Measurements from ENCODE around the gene IGSF3. TPM values are rescaled to one million over a fixed set of nuclear protein-coding genes. Genes with fewer than 3 reads are reported as not detected.

IGSF3 gene
- total RNA-seq, 2 experiments from 2014 or later, result 0.11 to 0.16 TPM

DNA sequence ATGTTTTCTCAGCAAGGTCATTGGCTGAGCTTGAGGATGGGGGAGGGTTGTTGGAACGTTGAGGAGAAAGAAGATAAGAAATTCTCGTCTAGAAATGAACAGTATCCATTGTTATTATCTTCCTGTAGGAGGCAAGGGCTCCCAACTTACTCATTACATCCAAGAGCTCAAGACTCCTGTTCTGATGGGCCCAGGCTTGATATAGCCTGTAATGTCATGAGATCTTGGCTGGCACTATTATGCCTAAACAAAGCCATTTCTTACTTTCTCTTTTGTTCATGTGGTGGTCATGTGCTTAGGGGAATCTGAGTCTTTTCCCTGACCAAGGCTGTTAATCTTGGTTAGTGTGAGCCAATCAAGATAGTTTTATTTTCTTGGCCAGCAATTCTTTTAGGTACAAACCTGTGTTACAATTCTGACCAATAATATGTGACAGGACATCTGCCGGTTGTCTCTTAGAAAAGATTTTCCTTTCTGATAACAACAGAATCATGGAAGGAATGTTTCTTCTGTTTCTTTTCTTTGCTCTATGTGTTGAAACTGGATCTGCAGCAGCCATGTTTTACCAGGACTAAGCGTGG lies 15.2 kb upstream of the IGSF3 start:
- CTCF ChIA-PET, result no interaction called here
- no peak overlapping the region for H3K4me3 Mint-ChIP-seq
- no peaks in the 10 kb centered on the region for H3K4me1 Mint-ChIP-seq (ENCODE audit: low read depth)
- POLR2A ChIA-PET, result no interaction called here
- no peaks in the 10 kb centered on the region for H3K9me3 Mint-ChIP-seq (ENCODE audit: insufficient read depth)
- peaks cover 13% of the 10 kb centered on the region for H3K27me3 Mint-ChIP-seq (ENCODE audit: low read depth)
- H3K27ac Mint-ChIP-seq, result no peak overlapping the region
- DNase-seq (no peak), ATAC-seq (no peak)
- H3K36me3 Mint-ChIP-seq (ENCODE audit: low read depth), result no peaks in the 10 kb centered on the region

DNA sequence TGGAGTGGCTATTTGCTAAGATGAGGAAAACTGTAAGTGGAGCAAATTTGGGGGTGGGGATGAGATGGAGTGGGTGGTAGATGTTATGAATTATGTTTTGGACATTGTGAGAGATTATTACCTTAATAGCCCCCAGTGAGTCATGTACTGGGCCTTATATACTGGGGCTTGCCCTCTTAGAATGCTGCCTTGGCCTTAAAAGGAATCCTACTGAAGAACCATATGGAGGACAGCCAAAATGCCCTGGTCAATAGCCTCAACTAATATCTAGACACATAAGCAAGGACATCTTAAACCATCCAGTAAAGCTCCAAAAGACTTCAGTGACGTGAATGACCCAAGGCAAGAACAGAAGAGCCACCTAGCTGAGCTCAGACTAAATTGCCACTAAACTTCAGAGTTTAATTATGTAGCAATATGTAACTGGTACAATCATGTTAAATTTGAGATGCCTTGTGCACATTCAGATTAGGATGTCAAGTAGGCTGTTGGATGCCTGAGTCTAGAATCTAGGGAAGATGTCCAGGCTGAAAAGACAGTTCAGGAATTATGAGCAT lies 13.9 kb upstream of the IGSF3 start:
- ATAC-seq, result no peak
- ChIA-PET CTCF (no interaction called here), POLR2A (no interaction called here)
- no peak for DNase-seq
- Mint-ChIP-seq H3K4me3 (no peak overlapping the region), H3K9me3 (ENCODE audit: insufficient read depth) (no peaks in the 10 kb centered on the region), H3K36me3 (ENCODE audit: low read depth) (no peaks in the 10 kb centered on the region), H3K27me3 (ENCODE audit: low read depth) (peaks cover 21% of the 10 kb centered on the region), H3K27ac (no peak overlapping the region), H3K4me1 (ENCODE audit: low read depth) (no peaks in the 10 kb centered on the region)

DNA sequence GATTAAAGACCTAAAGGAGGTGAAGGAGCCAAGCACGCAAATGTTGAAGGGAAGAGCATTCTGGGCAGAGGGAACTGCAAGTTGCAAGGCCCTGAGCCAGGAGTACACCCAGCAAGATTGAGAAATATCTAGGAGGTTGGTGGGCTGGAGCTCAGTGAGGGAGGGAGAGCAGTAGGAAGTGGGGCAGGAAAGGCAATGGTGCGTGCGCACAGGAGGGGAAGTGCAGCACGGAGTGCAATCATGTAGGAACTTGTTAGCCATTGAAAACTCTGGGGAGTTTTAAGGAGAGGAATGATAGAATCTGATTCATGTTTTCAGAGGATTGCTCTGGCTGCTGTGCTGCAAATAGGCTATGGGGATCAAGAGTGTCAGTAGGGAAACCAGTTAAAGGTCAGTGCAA lies 13.2 kb upstream of the IGSF3 start:
- Mint-ChIP-seq H3K27me3 (ENCODE audit: low read depth) (peaks cover 23% of the 10 kb centered on the region), H3K4me3 (no peak overlapping the region), H3K9me3 (ENCODE audit: insufficient read depth) (no peaks in the 10 kb centered on the region), H3K4me1 (ENCODE audit: low read depth) (no peaks in the 10 kb centered on the region), H3K27ac (no peak overlapping the region), H3K36me3 (ENCODE audit: low read depth) (no peaks in the 10 kb centered on the region)
- no peak for DNase-seq
- no peak for ATAC-seq
- CTCF ChIA-PET, result no interaction called here
- POLR2A ChIA-PET, result no interaction called here

DNA sequence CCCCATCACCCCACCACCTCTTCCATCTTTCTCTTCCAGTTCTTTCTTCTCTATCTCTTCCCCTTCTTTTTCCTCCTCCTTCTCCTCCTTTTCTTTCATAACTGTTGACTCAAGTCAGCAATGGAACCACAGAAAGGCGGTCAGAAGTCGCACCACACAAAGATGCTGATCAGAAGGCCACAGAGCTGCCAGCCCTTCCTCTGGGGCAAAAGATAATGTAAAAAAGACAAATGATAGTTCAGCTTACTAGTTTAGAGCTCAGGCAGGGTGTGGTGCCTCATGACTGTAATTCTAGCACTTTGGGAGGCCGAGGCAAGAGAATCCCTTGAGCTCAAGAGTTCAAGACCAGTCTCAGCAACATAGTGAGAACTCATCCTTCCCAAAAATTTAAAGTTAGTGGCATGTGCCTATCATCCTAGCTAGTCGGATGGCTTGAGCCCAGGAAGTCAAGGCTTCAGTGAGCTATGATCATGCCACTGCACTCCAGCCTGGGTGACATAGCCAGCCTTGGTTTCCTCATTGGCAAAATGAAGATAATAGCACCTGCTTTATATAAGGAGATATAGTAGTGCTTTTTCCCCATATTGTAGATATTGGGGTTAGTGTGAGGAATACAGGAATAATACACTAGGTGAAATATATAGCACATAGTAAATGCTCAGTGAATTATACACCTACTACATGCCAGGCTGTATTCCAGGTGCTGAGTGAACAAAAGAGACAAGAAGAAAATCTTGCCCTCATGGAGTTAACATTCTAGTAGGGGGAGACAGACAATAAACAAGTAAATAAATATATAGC lies 12.5 kb upstream of the IGSF3 start:
- no peak for ATAC-seq
- Mint-ChIP-seq H3K4me1 (ENCODE audit: low read depth) (no peaks in the 10 kb centered on the region), H3K9me3 (ENCODE audit: insufficient read depth) (no peaks in the 10 kb centered on the region), H3K27ac (no peak overlapping the region), H3K4me3 (no peak overlapping the region), H3K36me3 (ENCODE audit: low read depth) (no peaks in the 10 kb centered on the region), H3K27me3 (ENCODE audit: low read depth) (peaks cover 25% of the 10 kb centered on the region)
- ChIA-PET POLR2A (no interaction called here), CTCF (interaction anchor here (0.9 kb wide), 1 partner anchor 45 kb away, joined by 3 read pairs; no protein-coding TSS in a partner anchor)
- no peak for DNase-seq

DNA sequence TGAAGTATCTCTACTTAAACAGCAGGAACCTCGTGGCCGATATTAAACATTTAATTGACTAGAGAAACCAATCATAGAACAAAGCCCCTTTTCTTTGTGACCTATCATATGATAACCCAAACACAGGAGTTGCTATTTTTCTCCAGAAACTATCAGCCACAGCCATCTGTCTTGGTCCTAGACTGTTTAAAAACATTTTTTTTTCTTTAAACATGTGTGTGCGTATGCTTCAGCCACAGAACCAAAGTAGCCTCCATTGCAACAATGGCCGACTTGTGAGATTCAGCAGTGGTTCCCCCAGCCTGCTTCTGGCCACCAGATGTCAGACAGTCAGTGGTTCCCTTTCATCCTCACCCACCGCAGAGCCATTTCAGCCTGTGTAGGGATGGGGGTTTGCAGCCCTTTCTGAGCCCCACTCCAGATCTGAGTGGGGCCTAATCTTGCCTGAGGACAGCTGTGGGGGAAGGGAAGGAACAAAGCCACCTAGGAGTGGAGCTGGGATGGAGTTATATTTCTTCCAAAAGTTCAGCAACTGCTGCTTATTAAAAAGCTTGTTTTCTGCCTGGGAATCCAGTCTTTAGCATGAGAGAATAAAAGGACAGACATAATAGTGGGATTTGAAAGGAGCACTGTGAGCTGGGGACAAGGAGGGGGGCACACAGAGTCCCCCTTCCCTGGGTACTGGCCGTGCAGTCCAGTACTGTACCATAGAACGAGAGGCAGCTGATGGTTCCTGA lies 11.7 kb upstream of the IGSF3 start:
- ATAC-seq (no peak), DNase-seq (no peak)
- Mint-ChIP-seq H3K9me3 (ENCODE audit: insufficient read depth) (no peaks in the 10 kb centered on the region), H3K36me3 (ENCODE audit: low read depth) (no peaks in the 10 kb centered on the region), H3K27ac (no peak overlapping the region), H3K27me3 (ENCODE audit: low read depth) (peaks cover 31% of the 10 kb centered on the region), H3K4me1 (ENCODE audit: low read depth) (no peaks in the 10 kb centered on the region), H3K4me3 (no peak overlapping the region)
- ChIA-PET POLR2A (no interaction called here), CTCF (interaction anchor here (0.9 kb wide), 1 partner anchor 46 kb away, joined by 3 read pairs; no protein-coding TSS in a partner anchor)

DNA sequence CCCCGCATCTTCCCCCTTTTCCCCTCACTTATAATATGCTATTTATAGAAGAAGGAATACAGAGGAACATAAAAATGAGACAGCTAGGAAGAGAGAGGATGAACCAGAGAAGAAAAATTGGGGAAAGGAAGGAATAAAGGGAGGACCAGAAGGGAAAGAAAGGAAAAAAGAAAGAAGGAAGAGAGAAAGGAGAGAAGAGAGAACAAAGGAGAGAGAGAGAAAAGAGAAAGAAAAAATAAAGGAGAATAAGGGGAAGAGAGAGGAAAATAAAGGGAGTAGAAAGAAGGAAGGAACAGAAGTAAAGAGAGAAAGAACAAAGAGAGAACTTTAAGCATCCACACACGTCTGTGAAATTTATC lies 11.2 kb upstream of the IGSF3 start:
- H3K4me1 Mint-ChIP-seq (ENCODE audit: low read depth), result no peaks in the 10 kb centered on the region
- H3K36me3 Mint-ChIP-seq (ENCODE audit: low read depth), result no peaks in the 10 kb centered on the region
- H3K27ac Mint-ChIP-seq, result no peak overlapping the region
- ChIA-PET POLR2A (no interaction called here), CTCF (interaction anchor here (0.9 kb wide), 1 partner anchor 46 kb away, joined by 3 read pairs; no protein-coding TSS in a partner anchor)
- ATAC-seq (no peak), DNase-seq (no peak)
- H3K9me3 Mint-ChIP-seq (ENCODE audit: insufficient read depth), result no peaks in the 10 kb centered on the region
- peaks cover 36% of the 10 kb centered on the region for H3K27me3 Mint-ChIP-seq (ENCODE audit: low read depth)
- no peak overlapping the region for H3K4me3 Mint-ChIP-seq

DNA sequence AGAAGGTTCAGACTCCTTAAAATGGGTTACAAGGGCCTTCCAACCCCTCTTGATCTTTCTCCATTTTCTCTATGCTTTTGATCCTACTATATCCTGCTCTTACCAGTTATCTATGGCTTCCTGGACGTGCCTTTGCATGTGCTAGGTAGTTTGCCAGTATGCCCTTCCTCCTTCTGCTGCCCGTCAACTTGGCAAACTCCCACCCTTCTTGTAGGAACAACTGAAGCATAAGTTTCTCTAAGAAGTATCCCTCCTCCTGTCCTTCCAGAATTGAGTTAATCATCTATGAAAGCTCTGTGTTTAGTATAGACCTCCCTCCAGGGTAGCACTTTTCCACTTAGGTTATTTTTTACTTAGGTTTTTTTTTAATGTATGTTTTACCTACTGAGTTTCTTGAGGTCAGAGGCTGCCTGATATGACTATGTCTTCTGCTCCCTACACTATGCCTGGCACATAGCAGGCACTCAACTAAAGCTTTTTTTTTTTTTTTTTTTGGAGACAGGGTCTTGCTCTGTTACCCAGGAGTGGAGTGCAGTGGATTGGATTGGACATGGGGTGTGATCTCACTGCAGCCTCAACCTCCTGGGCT lies 10.0 kb upstream of the IGSF3 start:
- Mint-ChIP-seq H3K27me3 (ENCODE audit: low read depth) (peaks cover 42% of the 10 kb centered on the region), H3K4me3 (no peak overlapping the region), H3K4me1 (ENCODE audit: low read depth) (no peaks in the 10 kb centered on the region), H3K9me3 (ENCODE audit: insufficient read depth) (no peaks in the 10 kb centered on the region), H3K27ac (no peak overlapping the region), H3K36me3 (ENCODE audit: low read depth) (no peaks in the 10 kb centered on the region)
- ATAC-seq, result no peak
- POLR2A ChIA-PET, result no interaction called here
- no peak for DNase-seq
- CTCF ChIA-PET, result interaction anchor here (0.9 to 1.0 kb wide), 2 partner anchors 48 to 103 kb away, joined by 3 read pairs; no protein-coding TSS in a partner anchor

DNA sequence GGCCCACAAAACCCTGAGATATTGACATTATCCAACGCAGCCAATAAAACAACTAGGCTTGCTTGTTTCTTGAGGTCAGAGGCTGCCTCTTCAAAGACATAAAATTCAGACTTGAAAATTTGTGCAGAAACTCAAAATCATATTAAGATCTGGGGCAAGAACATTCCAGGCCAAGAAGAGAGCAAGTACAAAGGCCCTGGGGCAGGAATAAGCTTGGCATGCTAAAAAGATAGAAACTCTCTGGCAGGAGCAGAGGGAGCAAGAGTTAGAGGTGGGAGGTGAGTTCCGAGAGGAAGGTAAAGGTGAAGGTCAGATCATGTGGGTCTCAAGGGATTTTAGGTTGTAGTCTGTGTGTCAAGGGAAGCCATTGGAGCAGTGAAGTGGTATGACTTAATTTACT lies 8.8 kb upstream of the IGSF3 start:
- DNase-seq (no peak), ATAC-seq (no peak)
- Mint-ChIP-seq H3K27ac (no peak overlapping the region), H3K9me3 (ENCODE audit: insufficient read depth) (no peaks in the 10 kb centered on the region), H3K4me3 (no peak overlapping the region), H3K4me1 (ENCODE audit: low read depth) (no peaks in the 10 kb centered on the region), H3K27me3 (ENCODE audit: low read depth) (peaks cover 49% of the 10 kb centered on the region), H3K36me3 (ENCODE audit: low read depth) (no peaks in the 10 kb centered on the region)
- ChIA-PET CTCF (interaction anchor here (1.0 kb wide), 1 partner anchor 102 kb away, joined by 3 read pairs; no protein-coding TSS in a partner anchor), POLR2A (no interaction called here)

DNA sequence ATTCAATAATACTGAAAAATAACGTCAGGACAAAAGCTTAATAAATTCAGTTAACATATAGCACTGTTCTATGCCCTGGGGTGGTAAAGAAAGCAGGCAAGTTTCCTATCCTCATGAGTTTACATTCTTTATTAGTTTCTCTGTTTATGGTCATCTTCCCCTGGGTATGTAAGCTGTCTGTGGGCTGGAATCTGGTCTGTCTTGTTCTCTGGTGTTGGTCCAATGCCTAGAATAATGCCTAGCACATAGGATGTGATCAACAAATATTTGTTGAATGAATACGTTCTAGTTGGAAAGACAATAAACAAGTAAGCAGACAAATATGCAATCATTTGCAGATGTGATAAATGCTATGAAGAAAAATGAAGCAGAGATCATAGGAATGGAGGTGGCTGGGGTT lies 7.2 kb upstream of the IGSF3 start:
- CTCF ChIA-PET, result no interaction called here
- Mint-ChIP-seq H3K4me3 (no peak overlapping the region), H3K9me3 (ENCODE audit: insufficient read depth) (no peaks in the 10 kb centered on the region), H3K27ac (no peak overlapping the region), H3K36me3 (ENCODE audit: low read depth) (no peaks in the 10 kb centered on the region), H3K4me1 (ENCODE audit: low read depth) (no peaks in the 10 kb centered on the region), H3K27me3 (ENCODE audit: low read depth) (peaks cover 57% of the 10 kb centered on the region)
- POLR2A ChIA-PET, result no interaction called here
- no peak for DNase-seq
- ATAC-seq, result no peak

DNA sequence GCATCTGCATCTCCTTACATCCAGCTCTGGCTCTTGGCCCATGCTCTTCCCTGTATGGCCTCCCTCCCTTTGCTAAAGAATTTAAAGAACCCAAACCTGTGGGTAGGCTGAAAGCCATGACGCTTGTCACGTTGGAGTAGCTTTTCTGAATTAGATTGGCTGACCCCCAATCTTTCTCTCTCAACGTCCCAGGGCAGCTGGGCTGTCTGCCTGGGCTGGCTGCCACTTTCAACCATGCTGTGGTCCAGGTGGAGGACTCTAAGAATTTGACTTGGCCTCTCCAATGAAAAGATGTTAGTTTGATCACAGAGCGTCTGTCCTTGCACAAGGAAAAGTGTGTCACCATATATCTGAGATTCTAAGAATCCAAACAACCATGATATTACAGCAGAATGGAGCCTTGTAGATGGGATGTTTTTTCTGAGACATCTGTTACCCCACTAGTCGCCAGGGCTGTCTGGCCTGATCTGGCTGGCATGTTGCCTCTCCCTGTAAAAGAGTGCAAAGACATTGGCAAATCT lies 6.5 kb upstream of the IGSF3 start:
- no peaks in the 10 kb centered on the region for H3K9me3 Mint-ChIP-seq (ENCODE audit: insufficient read depth)
- H3K36me3 Mint-ChIP-seq (ENCODE audit: low read depth), result no peaks in the 10 kb centered on the region
- ChIA-PET CTCF (interaction anchor here (3.4 kb wide), 1 partner anchor 78 kb away, joined by 10 read pairs; no protein-coding TSS in a partner anchor), POLR2A (no interaction called here)
- H3K4me1 Mint-ChIP-seq (ENCODE audit: low read depth), result no peaks in the 10 kb centered on the region
- no peak overlapping the region for H3K4me3 Mint-ChIP-seq
- H3K27ac Mint-ChIP-seq, result no peak overlapping the region
- ATAC-seq, result no peak
- peaks cover 61% of the 10 kb centered on the region for H3K27me3 Mint-ChIP-seq (ENCODE audit: low read depth)
- DNase-seq, result no peak

DNA sequence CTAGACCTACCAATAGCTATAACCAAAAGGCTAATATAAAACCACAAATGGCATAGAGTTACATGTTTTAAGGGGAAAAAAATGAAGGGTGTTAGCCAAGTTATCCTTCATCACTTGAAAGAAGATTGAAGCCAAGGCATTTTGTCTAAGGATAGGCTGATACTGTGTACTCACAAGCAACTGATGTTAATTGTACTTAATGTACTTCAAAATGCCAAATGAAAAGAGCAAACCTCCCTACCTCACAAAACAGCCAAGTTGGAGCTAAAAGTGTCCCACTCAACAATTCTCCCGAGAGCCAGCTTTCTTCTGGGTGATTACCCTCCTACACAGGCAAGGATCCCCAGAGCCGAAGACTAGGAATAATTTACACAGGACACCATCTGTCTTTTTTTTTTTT lies 4.4 kb upstream of the IGSF3 start:
- no peak for DNase-seq
- Mint-ChIP-seq H3K9me3 (ENCODE audit: insufficient read depth) (no peaks in the 10 kb centered on the region), H3K4me1 (ENCODE audit: low read depth) (no peaks in the 10 kb centered on the region), H3K4me3 (no peak overlapping the region), H3K27me3 (ENCODE audit: low read depth) (peaks cover 60% of the 10 kb centered on the region), H3K27ac (no peak overlapping the region), H3K36me3 (ENCODE audit: low read depth) (no peaks in the 10 kb centered on the region)
- ATAC-seq, result no peak
- POLR2A ChIA-PET, result no interaction called here
- CTCF ChIA-PET, result interaction anchor here (0.7 to 3.4 kb wide), 13 partner anchors 11 to 533 kb away, joined by 3 to 14 read pairs (median 4); no protein-coding TSS in a partner anchor

All from activated CD8-positive, alpha-beta T cell treated with anti-CD3 and anti-CD28 coated beads, Interleukin-2, amount 10 ng/mL, durations not matched to agents 7 days and 5 days (primary cell).